Peyer's patch (tissue), 4 donors: ENCODE data around the gene CBLB. TPM values are rescaled to one million over a fixed set of nuclear protein-coding genes. Genes with fewer than 3 reads are reported as not detected.
A peak's percentile ranks its signal among the peaks of the same experiment; 100 is the strongest.

Experiments used
- DNase-seq, 3 donors: peaks; one replicate each; pipeline ENCODE4 v3.0.0-alpha.2; 2017 to 2019
- H3K27ac ChIP-seq, 4 donors: fragments of 200-600 bp; sonication (generic); one replicate each; pipeline ENCODE4 v1.5.1; 2016 to 2019
- H3K27me3 ChIP-seq, 2 donors: fragments of 200-600 bp; sonication (generic); one replicate each; pipeline ENCODE4 v1.5.1; 2019
- H3K36me3 ChIP-seq, 3 donors: fragments of 200-600 bp; sonication (generic); one replicate each; pipeline ENCODE4 v1.5.1; 2016 to 2019
- H3K4me1 ChIP-seq, 4 donors: fragments of 200-600 bp; sonication (generic); one replicate each; pipeline ENCODE4 v1.5.1; 2016 to 2019
- H3K4me3 ChIP-seq, 4 donors: fragments of 200-600 bp; sonication (generic); 1 replicate in 3 of 4; 2 replicates in 1 of 4; pipeline ENCODE4 v1.5.1; 2016 to 2019; ENCODE audit warnings: mild to moderate bottlenecking in 1 of 4
- H3K9me3 ChIP-seq, 4 donors: fragments of 200-600 bp; sonication (generic); one replicate each; pipeline ENCODE4 v1.5.1; 2016 to 2019; ENCODE audit warnings: mild to moderate bottlenecking in 1 of 4
- POLR2A ChIP-seq, 2 donors: fragments of 450-650 bp; IDR thresholded peaks; one replicate each; pipeline ENCODE4 v1.5.1; 2017; ENCODE audit warnings: antibody characterized with exemption in 2 of 2, mild to moderate bottlenecking in 2 of 2, moderate library complexity in 2 of 2
- total RNA-seq, 4 donors: library from RNA; depleted of rRNA; stranded (reverse); fragments of >200 nt; gene quantifications; one replicate each; pipeline ENCODE4 v1.1.0, GENCODE V29; 2016
- TF ChIP-seq, protein P1 (sequence below), 6 experiments: fragments of 450-650 bp in 4 of 6; fragments of 200-600 bp in 2 of 6; sonication (generic) in 1 of 6; IDR thresholded peaks; one replicate each; pipeline ENCODE4 v1.5.1; 2017 to 2019; ENCODE audit warnings: antibody characterized with exemption in 6 of 6, mild to moderate bottlenecking in 3 of 6, moderate library complexity in 1 of 6

The CBLB gene
- total RNA-seq, 4 donors from 2014 or later, result 58.6 to 112 (median 84.5) TPM

DNA sequence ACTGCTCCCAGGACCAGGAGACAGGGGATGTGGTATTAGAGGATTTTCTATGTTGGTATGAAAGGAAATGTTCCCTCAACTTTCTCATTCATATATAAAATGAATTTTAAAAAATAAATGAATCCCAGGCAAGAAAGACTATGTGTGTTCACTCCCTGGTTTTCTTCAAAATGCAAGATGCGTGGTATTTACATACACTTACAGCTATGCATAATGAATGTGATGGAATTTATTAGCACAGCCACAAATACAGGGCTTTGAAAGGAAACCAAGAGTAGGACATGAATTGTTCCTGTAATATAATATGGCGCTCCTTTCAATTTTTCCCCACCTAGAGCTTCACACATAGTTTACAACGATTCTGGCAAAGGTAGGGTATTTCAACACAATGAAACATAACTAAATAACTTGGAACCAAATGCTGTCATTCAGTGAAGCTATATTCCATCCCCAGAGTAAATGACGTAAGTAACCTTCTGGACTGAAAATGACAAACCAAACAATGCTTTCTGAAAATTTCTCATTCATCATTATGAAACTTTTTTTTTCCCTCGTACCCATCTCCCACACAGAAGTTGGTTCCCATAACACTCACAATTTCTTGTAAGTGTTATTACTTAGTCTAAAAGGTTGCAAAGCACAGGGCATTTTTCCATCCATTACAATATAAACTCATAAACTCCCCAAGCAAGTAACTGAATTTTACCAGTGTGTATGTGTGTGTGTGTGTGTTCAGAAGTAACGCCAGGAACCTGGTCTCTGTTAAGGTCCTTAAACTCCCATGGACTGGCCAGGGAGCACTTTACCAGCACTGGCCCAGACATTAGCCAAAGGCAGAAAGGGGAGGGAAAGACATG, 41.8 kb downstream of the CBLB start:
- Histone ChIP-seq H3K9me3 (no peaks in the 10 kb centered on the region), H3K4me3 (no peak overlapping the region), H3K27ac (peak overlapping the region in 2 of 4 donors; percentile 12 to 50), H3K4me1 (peaks cover 0 to 33% (median 18%) of the 10 kb centered on the region in 4 donors), H3K36me3 (no peaks in the 10 kb centered on the region), H3K27me3 (no peaks in the 10 kb centered on the region)
- no peak for DNase-seq
- no peak for TF ChIP-seq POLR2A (IDR thresholded peaks at IDR 0.05)
- TF ChIP-seq, protein P1, sequence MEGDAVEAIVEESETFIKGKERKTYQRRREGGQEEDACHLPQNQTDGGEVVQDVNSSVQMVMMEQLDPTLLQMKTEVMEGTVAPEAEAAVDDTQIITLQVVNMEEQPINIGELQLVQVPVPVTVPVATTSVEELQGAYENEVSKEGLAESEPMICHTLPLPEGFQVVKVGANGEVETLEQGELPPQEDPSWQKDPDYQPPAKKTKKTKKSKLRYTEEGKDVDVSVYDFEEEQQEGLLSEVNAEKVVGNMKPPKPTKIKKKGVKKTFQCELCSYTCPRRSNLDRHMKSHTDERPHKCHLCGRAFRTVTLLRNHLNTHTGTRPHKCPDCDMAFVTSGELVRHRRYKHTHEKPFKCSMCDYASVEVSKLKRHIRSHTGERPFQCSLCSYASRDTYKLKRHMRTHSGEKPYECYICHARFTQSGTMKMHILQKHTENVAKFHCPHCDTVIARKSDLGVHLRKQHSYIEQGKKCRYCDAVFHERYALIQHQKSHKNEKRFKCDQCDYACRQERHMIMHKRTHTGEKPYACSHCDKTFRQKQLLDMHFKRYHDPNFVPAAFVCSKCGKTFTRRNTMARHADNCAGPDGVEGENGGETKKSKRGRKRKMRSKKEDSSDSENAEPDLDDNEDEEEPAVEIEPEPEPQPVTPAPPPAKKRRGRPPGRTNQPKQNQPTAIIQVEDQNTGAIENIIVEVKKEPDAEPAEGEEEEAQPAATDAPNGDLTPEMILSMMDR (IDR thresholded peaks at IDR 0.05), result no peak

- peak overlapping the region; percentile 30 to 82 (median 58) for H3K27ac ChIP-seq
- H3K4me3 ChIP-seq, result no peak overlapping the region
- DNase-seq, result no peak
- H3K36me3 ChIP-seq, result peaks cover 0 to 5% (median 0%) of the 10 kb centered on the region in 3 donors
- peaks cover 0 to 35% (median 9%) of the 10 kb centered on the region in 4 donors for H3K4me1 ChIP-seq
- H3K27me3 ChIP-seq, result no peaks in the 10 kb centered on the region
- TF ChIP-seq, protein P1 (IDR thresholded peaks at IDR 0.05), result no peak
- TF ChIP-seq POLR2A (IDR thresholded peaks at IDR 0.05), result no peak
- no peaks in the 10 kb centered on the region for H3K9me3 ChIP-seq
These were observed 44.7 kb downstream of the CBLB start for GRCh38 chr3:105824129-105824528.

- peaks cover 0 to 35% (median 9%) of the 10 kb centered on the region in 4 donors for H3K4me1 ChIP-seq
- no peaks in the 10 kb centered on the region for H3K9me3 ChIP-seq
- no peak overlapping the region for H3K4me3 ChIP-seq
- peaks cover 0 to 5% (median 0%) of the 10 kb centered on the region in 3 donors for H3K36me3 ChIP-seq
- TF ChIP-seq, protein P1 (IDR thresholded peaks at IDR 0.05), result no peak
- TF ChIP-seq POLR2A (IDR thresholded peaks at IDR 0.05), result no peak
- H3K27ac ChIP-seq, result peak overlapping the region; percentile 30 to 82 (median 58)
- DNase-seq, result peak in 1 of 3 donors; percentile 61
- H3K27me3 ChIP-seq, result no peaks in the 10 kb centered on the region
These were observed 45.5 kb downstream of the CBLB start for GRCh38 chr3:105823149-105823867.

DNA sequence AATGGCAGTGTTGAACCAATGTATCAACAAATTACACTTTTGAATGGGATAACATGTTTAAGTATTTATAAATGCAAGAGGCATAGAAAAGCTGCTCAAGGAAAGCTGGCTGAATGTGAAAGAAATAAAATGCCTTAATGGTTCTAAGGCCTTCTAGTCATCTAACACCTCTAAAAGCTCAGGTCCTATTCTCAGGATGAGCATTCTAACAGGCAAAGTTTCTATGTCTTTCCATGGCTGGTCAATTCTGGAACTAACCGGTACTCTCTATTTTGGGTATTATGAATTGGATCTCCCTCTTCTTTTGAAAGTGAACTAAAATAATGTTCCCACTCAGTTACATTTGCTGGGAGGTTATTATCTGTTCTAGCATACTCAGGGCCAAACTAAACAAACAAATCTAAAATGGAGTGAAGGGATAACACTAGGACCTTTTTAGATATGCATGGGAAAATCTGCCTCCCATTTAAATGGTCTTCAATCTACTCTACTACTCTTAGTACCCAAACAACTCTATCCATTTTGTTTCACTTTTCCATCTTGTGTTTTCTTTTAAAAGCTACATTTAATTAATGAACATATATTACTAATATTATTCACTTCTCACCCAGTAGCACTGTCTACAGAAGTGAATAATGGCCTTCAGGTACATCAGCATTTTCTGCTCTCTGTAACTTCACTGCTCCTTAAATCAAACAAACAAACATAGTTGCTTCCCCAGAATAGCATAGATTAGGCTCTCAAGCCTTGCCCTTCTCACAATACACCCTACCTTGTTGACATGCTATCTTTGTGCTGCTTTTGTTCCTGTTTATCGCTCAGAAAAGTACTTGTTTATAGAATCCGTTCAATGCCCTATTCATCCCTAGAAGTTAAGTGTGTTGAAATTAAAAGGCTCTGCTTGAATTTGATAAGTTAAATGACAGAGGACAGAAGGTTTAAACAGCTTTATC, 46.4 kb downstream of the CBLB start:
- Histone ChIP-seq H3K4me1 (peaks cover 0 to 35% (median 9%) of the 10 kb centered on the region in 4 donors), H3K27ac (peak overlapping the region; percentile 30 to 82 (median 56)), H3K36me3 (peaks cover 0 to 5% (median 0%) of the 10 kb centered on the region in 3 donors), H3K4me3 (no peak overlapping the region), H3K9me3 (no peaks in the 10 kb centered on the region), H3K27me3 (no peaks in the 10 kb centered on the region)
- TF ChIP-seq POLR2A (IDR thresholded peaks at IDR 0.05), result no peak
- no peak for DNase-seq

- Histone ChIP-seq H3K4me1 (peaks cover 0 to 35% (median 9%) of the 10 kb centered on the region in 4 donors), H3K27me3 (no peaks in the 10 kb centered on the region), H3K9me3 (no peaks in the 10 kb centered on the region), H3K4me3 (no peak overlapping the region), H3K36me3 (peaks cover 0 to 5% (median 0%) of the 10 kb centered on the region in 3 donors), H3K27ac (peak overlapping the region in 1 of 4 donors; percentile 73)
- peak in 1 of 3 donors; percentile 69 for DNase-seq
- TF ChIP-seq POLR2A (IDR thresholded peaks at IDR 0.05), result no peak
- TF ChIP-seq, protein P1 (IDR thresholded peaks at IDR 0.05), result no peak
These were observed 47.4 kb downstream of the CBLB start for GRCh38 chr3:105821433-105821832.
